ENCODE results near the gene STAT3. TPM values are rescaled to one million over a fixed set of nuclear protein-coding genes. Genes with fewer than 3 reads are reported as not detected.
A peak's percentile ranks its signal among the peaks of the same experiment; 100 is the strongest.

The STAT3 gene
- total RNA-seq, 1 experiment from 2014 or later, result 61.0 TPM

DNA sequence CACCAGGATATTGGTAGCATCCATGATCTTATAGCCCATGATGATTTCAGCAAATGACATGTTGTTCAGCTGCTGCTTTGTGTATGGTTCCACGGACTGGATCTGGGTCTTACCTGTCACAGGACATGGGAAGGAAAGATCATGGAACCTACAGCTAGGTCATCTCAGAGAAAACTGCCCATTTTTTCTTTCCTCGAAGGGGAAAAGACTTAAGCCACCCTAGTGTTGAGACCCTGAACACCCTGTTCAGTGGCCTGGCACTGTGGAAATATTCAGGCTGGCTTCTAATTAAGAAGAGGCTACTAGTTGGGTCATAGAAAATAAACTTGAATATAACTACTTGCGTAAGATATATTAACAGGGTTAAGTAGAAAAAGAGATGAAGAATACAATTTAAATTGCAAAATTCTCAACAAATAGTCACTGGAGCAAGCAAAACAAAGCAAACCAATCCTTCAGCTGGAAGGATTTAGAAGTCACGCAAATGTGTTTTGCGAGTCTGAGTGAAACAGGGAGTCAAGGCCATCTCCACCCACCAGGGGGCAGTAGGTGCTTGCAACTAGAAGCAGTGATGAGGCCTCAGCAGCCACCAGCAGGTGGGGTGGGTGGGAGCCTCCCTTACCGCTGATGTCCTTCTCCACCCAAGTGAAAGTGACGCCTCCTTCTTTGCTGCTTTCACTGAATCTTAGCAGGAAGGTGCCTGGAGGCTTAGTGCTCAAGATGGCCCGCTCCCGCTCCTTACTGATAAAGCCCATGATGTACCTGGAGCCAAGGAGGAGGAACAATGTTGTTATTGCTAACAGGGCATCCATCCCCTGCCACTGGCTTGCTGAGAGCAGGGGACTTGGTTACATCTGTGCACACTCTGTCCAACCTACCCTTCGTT, 65.6 kb downstream of the STAT3 start:
- CTCF ChIA-PET, result interaction anchor here (0.7 to 5.9 kb wide), 9 partner anchors 9 to 231 kb away, joined by 3 to 33 read pairs (median 4); partner anchors contain the start of gene STAT3
- Histone ChIP-seq H3K79me2 (ENCODE audit: insufficient read depth, low read length) (no peaks in the 10 kb centered on the region), H3K9ac (ENCODE audit: low read length) (no peak overlapping the region), H3K9me2 (ENCODE audit: insufficient read depth) (no peaks in the 10 kb centered on the region), H3K36me3 (ENCODE audit: control insufficient read depth in 1 of 2, insufficient read depth in 2 of 2, low read length in 2 of 2) (peaks cover 7 to 12% of the 10 kb centered on the region in 2 experiments; a peak in 3 of 4 replicates), H3K9me3 (ENCODE audit: control insufficient read depth in 1 of 2, insufficient read depth in 1 of 2, low read depth in 1 of 2, low read length in 2 of 2) (no peaks in the 10 kb centered on the region), H3K4me3 (replicated peaks in 1 of 2; ENCODE audit: low read depth in 1 of 2, low read length in 2 of 2) (no peak overlapping the region), H4K20me1 (ENCODE audit: insufficient read depth) (no peaks in the 10 kb centered on the region), H3K4me1 (ENCODE audit: control insufficient read depth in 1 of 2, insufficient read depth in 2 of 2, low read length in 2 of 2) (peaks cover 18 to 38% of the 10 kb centered on the region in 2 experiments), H3K27me3 (ENCODE audit: insufficient read depth, low read length) (no peaks in the 10 kb centered on the region), H3K4me2 (ENCODE audit: low read length) (no peak overlapping the region), H3K27ac (ENCODE audit: low read depth, low read length) (no peak overlapping the region), H2AFZ (ENCODE audit: low read depth, low read length, poor library complexity, severe bottlenecking) (no peak overlapping the region)
- DNase-seq (ENCODE audit: low read depth, low spot score), result peak; percentile 85
- TF ChIP-seq RAD21 (IDR thresholded peaks at IDR 0.05; ENCODE audit: low read depth) (peak; percentile 99), POLR2AphosphoS5 (IDR thresholded peaks at IDR 0.05; ENCODE audit: low read depth, low read length) (0 out of 2 replicates have a peak, but pooled peaks have one; percentile 25), SIN3A (IDR thresholded peaks at IDR 0.05; ENCODE audit: low read depth) (no peak), FOSL1 (IDR thresholded peaks at IDR 0.05; ENCODE audit: low read depth) (no peak), JUND (IDR thresholded peaks at IDR 0.05) (no peak), YY1 (IDR thresholded peaks at IDR 0.05; ENCODE audit: extremely low read depth, insufficient replicate concordance, low read depth, low read length) (peak; percentile 19)
- TF ChIP-seq, protein P1, sequence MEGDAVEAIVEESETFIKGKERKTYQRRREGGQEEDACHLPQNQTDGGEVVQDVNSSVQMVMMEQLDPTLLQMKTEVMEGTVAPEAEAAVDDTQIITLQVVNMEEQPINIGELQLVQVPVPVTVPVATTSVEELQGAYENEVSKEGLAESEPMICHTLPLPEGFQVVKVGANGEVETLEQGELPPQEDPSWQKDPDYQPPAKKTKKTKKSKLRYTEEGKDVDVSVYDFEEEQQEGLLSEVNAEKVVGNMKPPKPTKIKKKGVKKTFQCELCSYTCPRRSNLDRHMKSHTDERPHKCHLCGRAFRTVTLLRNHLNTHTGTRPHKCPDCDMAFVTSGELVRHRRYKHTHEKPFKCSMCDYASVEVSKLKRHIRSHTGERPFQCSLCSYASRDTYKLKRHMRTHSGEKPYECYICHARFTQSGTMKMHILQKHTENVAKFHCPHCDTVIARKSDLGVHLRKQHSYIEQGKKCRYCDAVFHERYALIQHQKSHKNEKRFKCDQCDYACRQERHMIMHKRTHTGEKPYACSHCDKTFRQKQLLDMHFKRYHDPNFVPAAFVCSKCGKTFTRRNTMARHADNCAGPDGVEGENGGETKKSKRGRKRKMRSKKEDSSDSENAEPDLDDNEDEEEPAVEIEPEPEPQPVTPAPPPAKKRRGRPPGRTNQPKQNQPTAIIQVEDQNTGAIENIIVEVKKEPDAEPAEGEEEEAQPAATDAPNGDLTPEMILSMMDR (IDR thresholded peaks at IDR 0.05 in 2 of 3, conservative IDR thresholded peaks at IDR 0.05 in 1 of 3; ENCODE audit: borderline replicate concordance in 1 of 3, insufficient read depth in 1 of 3, low read depth in 2 of 3, low read length in 2 of 3), result peak; percentile 99 to 100 (median 100)
- POLR2A ChIA-PET, result no interaction called here
- RAD21 ChIA-PET (ENCODE audit: low non-redundant PET in 1 of 2, low total read pairs in 2 of 2, uncharacterized antibody in 2 of 2, unreplicated experiment in 2 of 2), result no interaction called here
- intact Hi-C loops (cut with micrococcal nuclease), result loop anchor here (1.0 to 2.0 kb wide), 3 partner anchors 84 to 205 kb away; no protein-coding TSS in a partner anchor
- no TSS peak for BruUV-seq (replicated peaks)
- peak; percentile 86 for ATAC-seq
